K562 (cell line): ENCODE data around the gene MSRB2. TPM values are rescaled to one million over a fixed set of nuclear protein-coding genes. Genes with fewer than 3 reads are reported as not detected.
A peak's percentile ranks its signal among the peaks of the same experiment; 100 is the strongest.

Experiments used
- ATAC-seq: fragments of 200-7000 bp; cut with Tn5 transposase; 3 replicates; pipeline ENCODE4 v1.9.1; 2020; ENCODE audit warnings: moderate library complexity
- BruUV-seq: library from RNA; stranded (reverse); fragments of 400-500 nt; replicated peaks from 2 replicates; lab custom pipeline; 2021; lab: Mats Ljungman, UMichigan
- CTCF ChIA-PET: fragments of 300-600 bp; formaldehyde crosslinking; extraction: SDS; loops from one replicate; lab custom pipeline; 2021; ENCODE audit warnings: low intra/inter-chr PET ratio; lab: Yijun Ruan, JAX
- POLR2A ChIA-PET: fragments of 300-600, 350-650 bp; sonication (Branson Sonifier 250); formaldehyde crosslinking; extraction: SDS; loops from one replicate; lab custom pipeline; 2021; ENCODE audit warnings: antibody characterized with exemption, inconsistent platforms; lab: Yijun Ruan, JAX
- DNase-seq, 4 experiments: peaks; one replicate each; pipeline versions ENCODE4 v3.0.0 to v3.0.0-alpha.2; 2011 to 2018; ENCODE audit warnings: low spot score in 3 of 4, mixed read lengths in 3 of 4; ENCODE audit errors: extremely low read depth in 1 of 4
- FAIRE-seq: peaks from 2 replicates; lab custom pipeline; 2011; peaks lifted over from hg19 to GRCh38; lab: Jason Lieb, UNC
- H2AFZ ChIP-seq: 2 replicates; pipeline ENCODE4 v1.6.0; 2011; ENCODE audit warnings: low read depth, low read length, control low read depth, inconsistent platforms
- H3K27ac ChIP-seq: fragments of 200-600 bp; 3 replicates; pipeline ENCODE4 v1.8.0; 2011; ENCODE audit warnings: low read depth, mild to moderate bottlenecking, control low read depth, inconsistent platforms, low read length, moderate library complexity, mixed read lengths; ENCODE audit errors: extremely low read depth
- H3K27me3 ChIP-seq, 2 experiments: fragments of 300-600 bp in 1 of 2; 2 replicates in 1 of 2; 3 replicates in 1 of 2; pipeline versions ENCODE4 v1.6.0 to v1.8.0; 2011; ENCODE audit warnings: inconsistent platforms in 2 of 2, low read length in 2 of 2, mild to moderate bottlenecking in 1 of 2, mixed read lengths in 1 of 2, moderate library complexity in 1 of 2; ENCODE audit not compliant: control insufficient read depth in 2 of 2, insufficient read depth in 2 of 2
- H3K36me3 ChIP-seq: fragments of 300-600 bp; 3 replicates; pipeline ENCODE4 v1.8.0; 2011; ENCODE audit warnings: mild to moderate bottlenecking, low read length, inconsistent platforms; ENCODE audit not compliant: control insufficient read depth, insufficient read depth
- H3K4me1 ChIP-seq, 2 experiments: fragments of 200-600 bp in 1 of 2; replicated peaks in 1 of 2; 2 replicates in 1 of 2; 3 replicates in 1 of 2; pipeline versions ENCODE4 v1.5.1 to v1.8.0; 2011; ENCODE audit warnings: inconsistent platforms in 2 of 2, low read length in 2 of 2, mild to moderate bottlenecking in 1 of 2, mixed read lengths in 1 of 2, moderate library complexity in 1 of 2; ENCODE audit not compliant: control insufficient read depth in 2 of 2, insufficient read depth in 2 of 2
- H3K4me2 ChIP-seq: 2 replicates; pipeline ENCODE4 v1.6.1; 2011; ENCODE audit warnings: low read length, control low read depth, inconsistent platforms, mixed read lengths; ENCODE audit not compliant: insufficient read depth
- H3K4me3 ChIP-seq: fragments of 200-600 bp; sonication (generic), shearing (Covaris generic); 2 replicates; pipeline ENCODE4 v1.5.1; 2016; ENCODE audit warnings: control low read depth, inconsistent platforms
- H3K79me2 ChIP-seq: fragments of 200-600 bp; 3 replicates; pipeline ENCODE4 v1.8.0; 2011; ENCODE audit warnings: low read length, inconsistent platforms; ENCODE audit not compliant: control insufficient read depth, insufficient read depth
- H3K9ac ChIP-seq, 2 experiments: 2 replicates each; pipeline versions ENCODE4 v1.6.0 to v1.6.1; 2011; ENCODE audit warnings: low read depth in 2 of 2, low read length in 2 of 2, control low read depth in 1 of 2, inconsistent platforms in 1 of 2, mild to moderate bottlenecking in 1 of 2, mixed read lengths in 1 of 2; ENCODE audit not compliant: insufficient read depth in 1 of 2
- H3K9me1 ChIP-seq: one replicate; pipeline ENCODE4 v1.6.0; 2011; ENCODE audit warnings: inconsistent platforms, mild to moderate bottlenecking, low read length, moderate library complexity; ENCODE audit not compliant: control insufficient read depth, insufficient read depth
- H3K9me3 ChIP-seq: replicated peaks from 2 replicates; pipeline ENCODE4 v1.5.1; 2011; ENCODE audit warnings: low read depth, low read length, inconsistent platforms; ENCODE audit not compliant: control insufficient read depth, insufficient read depth
- H4K20me1 ChIP-seq: replicated peaks from 2 replicates; pipeline ENCODE4 v1.6.1; 2011; ENCODE audit warnings: low read length, inconsistent platforms, mixed read lengths; ENCODE audit not compliant: control insufficient read depth, insufficient read depth
- STAG1 ChIP-seq: sonication (generic); formaldehyde crosslinking; IDR thresholded peaks from 2 replicates; pipeline ENCODE4 v1.5.0; 2020; ENCODE audit warnings: missing genetic modification reagents, borderline replicate concordance
- ZNF121 ChIP-seq: sonication (generic); formaldehyde crosslinking; conservative IDR thresholded peaks from 2 replicates; pipeline ENCODE4 v1.8.0; 2022; ENCODE audit warnings: missing genetic modification reagents
- ZNF263 ChIP-seq: sonication (generic); formaldehyde crosslinking; IDR thresholded peaks from 2 replicates; pipeline ENCODE4 v1.8.0; 2022; ENCODE audit warnings: mild to moderate bottlenecking, missing genetic modification reagents, borderline replicate concordance
- WGBS: fragments of 100-300 bp; shearing (Covaris generic); methylation state at CpG from one replicate; pipeline ENCODE4 v1.1.6; 2016; ENCODE audit warnings: low coverage, mixed read lengths; ENCODE audit not compliant: insufficient coverage; ENCODE audit errors: missing lambda C conversion rate; 5-methylcytosine and 5-hydroxymethylcytosine counted together
- in situ Hi-C: fragments of 300-500 bp; cut with MboI; formaldehyde crosslinking; loops from 4 replicates; pipeline ENCODE4 v1.15.0; 2018; ENCODE audit warnings: inconsistent platforms, mixed read lengths
- intact Hi-C: fragments of 100-400 bp; cut with micrococcal nuclease; formaldehyde crosslinking; loops from 2 replicates; pipeline ENCODE4 v1.14.2; 2022
- polyA plus RNA-seq, 8 experiments: library from polyadenylated mRNA; depleted of rRNA in 4 of 8; stranded (reverse) in 5 of 8; unstranded in 3 of 8; fragments of >200 nt; fragmentation: Nextera tagmentation in 2 of 8; fragmentation: Illumina TruSeq in 1 of 8; extraction: Ambion mirVana in 2 of 8; extraction: Trizol in 1 of 8; gene quantifications; 2 replicates each; pipeline versions ENCODE4 v1.2.1 to v1.2.3, GENCODE V29; 2011 to 2014; ENCODE audit warnings: inconsistent platforms in 1 of 8, missing spikeins in 1 of 8
- total RNA-seq, 7 experiments: library from RNA; depleted of rRNA in 6 of 7; stranded (reverse); fragments of >200 nt in 6 of 7; fragmentation: Illumina TruSeq in 2 of 7; extraction: Trizol in 2 of 7; gene quantifications; 2 replicates each; pipeline versions ENCODE4 v1.2.1 to v1.2.3, GENCODE V29; 2011 to 2021; ENCODE audit warnings: low replicate concordance in 1 of 7

MSRB2 gene
- total and polyA plus RNA-seq, 9 of the 15 experiments (the other 6 are each of a cell fraction or from before 2014, with no cell fraction given) = 1.5 to 22.3 (median 5.9) TPM

- POLR2A ChIA-PET = no interaction called here
- WGBS = 87% methylated on average over 8 of the region's 12 CpGs
- DNase-seq = no peak
- no TSS peak for BruUV-seq
- TF ChIP-seq STAG1 (0 out of 2 replicates have a peak, but pooled peaks have one; percentile 20), ZNF121 (CRISPR knock-in tag) (0 out of 2 replicates have a peak, but pooled peaks have one; percentile 12), ZNF263 (no peak)
- Histone ChIP-seq H3K9me3 (no peaks in the 10 kb centered on the region), H3K4me3 (no peak overlapping the region), H3K4me1 (peaks cover 17 to 25% of the 10 kb centered on the region in 2 experiments), H3K36me3 (no peaks in the 10 kb centered on the region), H3K27me3 (no peaks in the 10 kb centered on the region), H4K20me1 (no peaks in the 10 kb centered on the region), H3K4me2 (no peak overlapping the region), H3K27ac (no peak overlapping the region), H3K79me2 (no peaks in the 10 kb centered on the region), H3K9ac (no peak overlapping the region), H2AFZ (peak overlapping the region; percentile 81; the same call in 1 of the 2 replicates), H3K9me1 (no peaks in the 10 kb centered on the region)
- in situ Hi-C loops = loop anchor here (10.0 kb wide), 2 partner anchors 493 to 1063 kb away; partner anchors contain the start of gene DNAJC1
- intact Hi-C loops = loop anchor here (5.0 kb wide), 2 partner anchors 205 to 1075 kb away; no protein-coding TSS in a partner anchor
- no peak for FAIRE-seq
- CTCF ChIA-PET = interaction anchor here (1.3 to 1.5 kb wide), 2 partner anchors 79 to 493 kb away, joined by 3 to 4 read pairs; no protein-coding TSS in a partner anchor
- no peak for ATAC-seq
Measured at GRCh38 chr10:23067337-23067736, 28.0 kb upstream of the MSRB2 start.
